Right lobe of liver (tissue), 4 donors: ENCODE data around the gene SMPDL3A.

ENCODE experiments used
- POLR2A ChIP-seq: fragments of 450-650 bp; IDR thresholded peaks from one replicate; pipeline ENCODE4 v1.6.1; 2017; ENCODE audit warnings: antibody characterized with exemption, mild to moderate bottlenecking
- TF ChIP-seq, protein P1 (sequence below), 4 donors: fragments of 200-600 bp in 3 of 4; fragments of 450-650 bp in 1 of 4; IDR thresholded peaks; one replicate each; pipeline versions ENCODE4 v1.5.1 to v1.8.0; 2016 to 2022; ENCODE audit warnings: antibody characterized with exemption in 4 of 4, mild to moderate bottlenecking in 2 of 4
- donor health status: DM: no; HTN: no; CAD: no.
- donor health status: DM: no; HTN: no; CAD: no.
- donor health status: DM: no; HTN: yes; CAD: no.

- TF ChIP-seq, protein P1, sequence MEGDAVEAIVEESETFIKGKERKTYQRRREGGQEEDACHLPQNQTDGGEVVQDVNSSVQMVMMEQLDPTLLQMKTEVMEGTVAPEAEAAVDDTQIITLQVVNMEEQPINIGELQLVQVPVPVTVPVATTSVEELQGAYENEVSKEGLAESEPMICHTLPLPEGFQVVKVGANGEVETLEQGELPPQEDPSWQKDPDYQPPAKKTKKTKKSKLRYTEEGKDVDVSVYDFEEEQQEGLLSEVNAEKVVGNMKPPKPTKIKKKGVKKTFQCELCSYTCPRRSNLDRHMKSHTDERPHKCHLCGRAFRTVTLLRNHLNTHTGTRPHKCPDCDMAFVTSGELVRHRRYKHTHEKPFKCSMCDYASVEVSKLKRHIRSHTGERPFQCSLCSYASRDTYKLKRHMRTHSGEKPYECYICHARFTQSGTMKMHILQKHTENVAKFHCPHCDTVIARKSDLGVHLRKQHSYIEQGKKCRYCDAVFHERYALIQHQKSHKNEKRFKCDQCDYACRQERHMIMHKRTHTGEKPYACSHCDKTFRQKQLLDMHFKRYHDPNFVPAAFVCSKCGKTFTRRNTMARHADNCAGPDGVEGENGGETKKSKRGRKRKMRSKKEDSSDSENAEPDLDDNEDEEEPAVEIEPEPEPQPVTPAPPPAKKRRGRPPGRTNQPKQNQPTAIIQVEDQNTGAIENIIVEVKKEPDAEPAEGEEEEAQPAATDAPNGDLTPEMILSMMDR (IDR thresholded peaks at IDR 0.05): no peak
- TF ChIP-seq POLR2A: no peak
Observed at GRCh38 chr6:122751326-122751725, 37.7 kb upstream of the SMPDL3A start.
